Cerebellar cortex (tissue), 1 donor: ENCODE data around the gene CPNE8.
"Not testable (repeated sequence)": the region's sequence is repeated elsewhere in the genome, so short reads cannot be mapped to it uniquely, and the experiment has no call there.

Experiments used
- DNase-seq: peaks from one replicate; pipeline ENCODE4 v3.0.0-alpha.2; 2015; ENCODE audit warnings: low spot score

The CPNE8 gene

DNA sequence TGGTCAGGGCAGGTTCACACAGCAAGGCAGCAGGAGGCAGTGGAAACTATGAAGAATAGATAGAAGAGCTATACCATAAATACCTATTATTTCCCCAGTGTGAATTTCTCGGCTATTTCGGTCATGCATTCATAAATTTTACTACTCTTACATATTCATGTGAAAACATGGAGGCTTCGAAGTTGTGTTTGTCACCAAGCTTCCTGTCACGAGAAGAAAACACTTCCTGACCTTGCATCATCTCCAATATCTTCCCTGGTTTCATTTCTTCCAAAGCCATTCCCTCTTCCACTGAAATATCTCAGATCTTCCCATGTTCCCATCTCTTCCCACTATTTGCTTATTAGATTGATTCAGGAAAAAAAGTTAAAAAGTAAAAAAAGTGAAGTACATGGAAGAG is 80.4 kb downstream of the CPNE8 start:
- no peak for DNase-seq

DNA sequence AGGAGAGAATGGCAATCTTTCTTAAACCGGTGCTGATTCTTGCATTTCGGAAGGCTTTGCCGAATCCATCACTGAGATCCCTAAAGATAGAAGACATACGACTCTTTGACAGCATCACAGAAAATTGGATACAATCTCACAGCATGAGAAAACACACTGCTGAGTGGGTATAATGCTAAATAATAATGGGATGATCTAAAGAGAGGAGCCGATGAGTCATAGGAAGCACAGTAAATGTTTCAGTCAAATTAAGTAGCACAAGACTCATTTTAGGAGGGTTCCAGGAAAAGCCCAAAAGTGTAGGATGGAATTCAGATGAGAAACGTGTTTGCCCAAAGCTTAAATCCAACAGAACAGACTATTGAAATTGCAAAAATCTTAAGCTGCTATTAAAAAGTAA is 81.7 kb downstream of the CPNE8 start:
- no peak for DNase-seq

DNA sequence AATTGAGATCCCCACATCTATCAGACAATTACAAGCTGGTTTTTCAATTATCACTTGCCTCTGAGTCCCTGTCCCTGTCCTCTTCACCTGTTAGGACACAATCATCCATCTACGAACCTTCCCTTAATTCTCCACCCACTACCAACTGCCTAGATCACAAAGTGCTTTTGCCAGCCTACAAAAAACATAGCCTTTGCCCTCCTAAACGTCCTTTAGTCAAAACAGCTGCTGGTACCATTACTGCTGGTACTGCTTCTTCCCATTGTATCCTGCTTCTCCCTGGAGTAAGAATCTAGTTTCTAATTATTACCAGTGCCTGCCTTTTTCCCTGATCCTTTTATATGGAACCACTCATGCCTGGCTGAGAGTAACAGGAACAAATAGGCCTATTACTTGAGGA is 82.1 kb downstream of the CPNE8 start:
- DNase-seq, result no peak

DNA sequence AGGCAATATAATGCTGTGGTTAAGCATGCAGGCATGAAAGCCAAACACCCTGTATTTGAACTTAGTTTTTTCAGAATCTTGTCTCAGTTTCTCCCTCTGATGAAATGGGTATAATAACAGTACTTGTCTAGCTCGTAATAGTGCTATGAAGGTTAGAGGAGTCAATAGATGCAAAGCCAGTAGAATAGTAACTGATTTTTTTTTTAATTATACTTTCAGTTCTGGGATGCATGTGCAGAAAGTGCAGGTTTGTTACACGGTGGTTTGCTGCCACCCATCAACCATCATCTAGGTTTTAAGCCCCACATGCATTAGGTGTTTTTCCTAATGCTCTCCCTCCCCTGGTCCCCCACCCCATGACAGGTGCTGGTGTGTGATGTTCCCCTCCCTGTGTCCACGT is 87.4 kb downstream of the CPNE8 start:
- DNase-seq, result no peak

DNA sequence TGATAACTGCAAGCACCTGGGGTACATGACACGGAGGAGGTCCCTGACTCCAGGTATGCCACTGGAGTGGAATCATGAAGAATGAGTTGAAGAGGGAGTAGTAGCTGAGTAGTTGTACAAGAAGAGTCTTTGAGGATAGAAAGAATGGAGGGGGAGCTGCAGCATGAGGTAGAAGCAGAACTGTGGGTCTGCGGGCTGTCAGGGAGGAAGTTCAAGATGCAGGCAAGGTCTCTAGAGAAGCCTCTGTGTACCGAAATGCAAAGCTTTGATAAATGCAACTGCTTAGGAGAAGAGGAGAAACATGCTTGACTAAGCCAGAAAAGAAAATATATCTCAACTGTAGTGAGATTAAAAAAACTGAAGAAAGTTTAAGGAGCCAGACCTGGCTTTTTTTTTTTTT is 91.5 kb downstream of the CPNE8 start:
- no peak for DNase-seq

DNA sequence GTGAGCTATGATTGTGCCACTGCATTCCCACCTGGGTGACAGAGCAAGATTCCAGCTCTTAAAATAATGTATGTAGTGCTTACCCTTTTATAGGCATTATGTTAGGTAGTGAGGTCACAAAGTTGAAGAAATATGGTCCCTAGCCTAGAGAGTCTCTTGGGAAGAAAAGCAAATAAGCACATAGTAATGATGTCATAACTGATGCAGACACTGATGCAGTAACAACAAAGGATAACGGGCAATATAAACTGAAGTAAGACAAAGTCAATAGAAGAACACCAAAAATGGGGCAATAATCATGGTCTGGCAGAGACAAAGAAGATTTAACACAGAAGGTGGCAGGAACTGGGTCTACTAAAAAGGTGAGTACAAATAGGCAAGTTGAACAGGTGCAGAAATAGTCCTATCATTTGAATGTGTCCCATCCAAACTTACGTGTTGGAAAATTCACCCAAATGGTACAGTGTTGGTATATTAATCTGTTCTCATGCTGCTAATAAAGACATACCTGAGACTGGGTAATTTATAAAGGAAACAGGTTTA is 93.5 kb downstream of the CPNE8 start:
- DNase-seq, result no peak

DNA sequence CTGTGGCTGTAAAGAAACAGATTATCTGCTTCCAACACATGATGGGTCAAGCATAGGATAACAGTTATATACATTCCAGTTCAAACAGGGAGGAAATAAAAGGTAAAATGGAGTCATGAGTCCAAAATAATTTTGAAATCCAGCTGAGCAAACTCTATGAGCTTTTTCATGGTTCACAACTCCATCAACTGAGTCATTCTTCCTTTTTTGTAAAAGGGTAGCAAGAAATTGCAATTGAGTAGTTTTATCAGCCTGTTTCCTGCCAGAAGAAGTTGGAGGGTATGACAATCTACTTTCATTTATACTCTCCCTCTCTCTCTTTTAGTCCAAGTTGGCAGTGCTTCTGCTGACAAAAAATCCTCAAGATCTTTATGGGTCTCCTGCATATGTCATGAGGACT is 95.6 kb downstream of the CPNE8 start:
- DNase-seq, result no peak

DNA sequence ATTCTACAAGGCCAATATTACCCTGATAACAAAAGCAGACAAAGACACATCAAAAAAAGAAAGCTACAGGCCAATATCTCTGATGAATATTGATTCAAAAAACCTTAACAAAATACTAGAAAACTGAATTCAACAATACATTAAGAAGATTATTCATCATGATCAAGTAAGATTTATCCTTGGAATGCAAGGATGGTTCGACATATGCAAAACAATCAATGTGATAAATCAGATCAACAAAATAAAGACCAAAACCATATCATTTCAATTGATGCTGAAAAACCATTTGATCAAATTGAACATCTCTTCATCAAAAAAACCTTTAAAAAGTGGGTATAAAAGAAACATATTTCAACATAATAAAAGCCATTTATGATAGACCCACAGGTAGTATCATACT is 117.3 kb downstream of the CPNE8 start:
- DNase-seq, result no peak

DNA sequence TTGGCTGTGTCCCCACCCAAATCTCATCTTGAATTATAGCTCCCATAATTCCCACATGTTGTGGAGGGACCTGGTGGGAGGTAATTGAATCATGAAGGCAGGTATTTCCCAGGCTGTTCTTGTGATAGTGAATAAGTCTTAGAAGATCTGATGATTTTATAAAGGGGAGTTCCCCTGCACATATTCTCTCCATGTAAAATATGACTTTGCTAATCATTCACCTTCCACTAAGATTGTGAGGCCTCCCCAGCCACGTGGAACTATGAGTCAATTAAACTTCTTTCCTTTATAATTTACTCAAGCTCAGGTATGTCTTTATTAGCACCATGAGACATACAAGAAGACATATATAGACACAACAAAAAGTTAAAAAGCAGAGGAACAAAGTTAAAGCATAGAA is 120.0 kb downstream of the CPNE8 start:
- no peak for DNase-seq

DNA sequence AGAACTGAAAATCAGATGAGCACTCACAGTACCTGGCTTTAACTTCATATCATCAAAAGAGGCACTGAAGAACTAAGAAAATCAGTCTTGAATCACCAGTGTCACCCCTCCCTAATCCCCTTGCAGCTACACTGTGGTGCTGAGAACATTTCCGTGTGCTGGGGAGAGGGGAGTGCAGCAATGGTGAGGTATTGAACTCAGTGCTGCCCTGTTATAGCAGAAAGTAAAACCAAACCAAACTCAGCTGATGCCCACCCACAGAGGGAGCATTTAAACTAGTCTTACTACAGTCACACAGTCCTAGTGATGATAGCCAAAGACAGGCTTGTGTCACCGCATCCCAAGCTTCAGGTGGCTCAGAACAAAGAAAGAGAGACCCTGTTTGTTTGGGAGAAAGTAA is 122.1 kb downstream of the CPNE8 start:
- DNase-seq, result no peak

DNA sequence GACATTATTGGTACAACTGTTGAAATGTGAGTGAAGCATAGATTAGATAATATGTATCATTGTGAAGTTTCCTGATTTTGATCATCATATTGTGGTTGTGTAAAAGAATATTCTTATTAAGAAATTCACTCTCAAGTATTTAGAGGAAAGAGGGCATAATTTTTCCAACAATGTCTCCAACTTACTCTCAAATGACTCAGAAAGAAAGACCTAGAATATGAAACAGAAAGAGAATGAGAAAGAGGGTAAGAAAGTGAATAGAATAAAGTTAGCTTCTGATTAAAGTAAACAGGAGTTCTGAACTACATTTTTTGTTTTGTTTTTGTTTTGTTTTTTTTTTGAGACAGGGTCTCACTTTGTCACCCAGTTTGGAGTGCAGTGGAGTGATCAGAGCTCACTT is 123.0 kb downstream of the CPNE8 start:
- no peak for DNase-seq

DNA sequence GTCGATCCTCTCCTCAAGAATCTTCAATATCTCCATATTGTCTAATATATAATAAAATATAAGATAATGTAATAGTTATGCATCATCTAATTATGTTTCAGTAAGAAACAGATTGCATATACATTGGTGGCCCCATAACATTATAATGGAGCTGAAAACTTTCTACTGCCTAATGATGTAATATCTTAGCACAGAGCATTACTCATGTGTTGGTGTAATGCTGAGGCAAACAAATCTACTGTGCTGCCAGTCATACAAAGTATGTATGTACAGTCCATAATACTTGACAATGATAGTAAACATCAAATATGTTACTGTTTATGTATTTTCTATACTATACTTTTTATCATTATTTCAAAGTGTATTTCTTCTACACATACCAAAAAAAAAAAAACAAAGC is 128.7 kb downstream of the CPNE8 start:
- DNase-seq, result no peak

DNA sequence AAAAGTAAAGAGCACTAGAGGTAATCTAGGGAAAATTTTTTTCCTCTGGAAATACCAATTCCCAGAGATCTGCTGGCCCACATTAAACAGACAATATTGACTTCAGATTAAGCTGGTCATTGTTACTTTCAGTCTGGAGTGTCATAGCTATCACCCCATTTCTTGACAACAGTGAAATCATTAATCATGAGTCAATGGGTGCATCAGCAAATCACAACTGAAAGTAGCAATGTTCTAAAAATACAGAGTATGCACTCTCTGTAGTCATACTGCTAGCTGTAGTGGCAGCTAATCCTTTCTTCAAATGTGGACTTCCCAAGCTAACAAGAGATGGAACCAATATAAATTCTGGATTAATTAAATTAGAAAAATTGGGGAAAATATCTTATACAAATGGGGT is 129.9 kb downstream of the CPNE8 start:
- DNase-seq, result no peak

DNA sequence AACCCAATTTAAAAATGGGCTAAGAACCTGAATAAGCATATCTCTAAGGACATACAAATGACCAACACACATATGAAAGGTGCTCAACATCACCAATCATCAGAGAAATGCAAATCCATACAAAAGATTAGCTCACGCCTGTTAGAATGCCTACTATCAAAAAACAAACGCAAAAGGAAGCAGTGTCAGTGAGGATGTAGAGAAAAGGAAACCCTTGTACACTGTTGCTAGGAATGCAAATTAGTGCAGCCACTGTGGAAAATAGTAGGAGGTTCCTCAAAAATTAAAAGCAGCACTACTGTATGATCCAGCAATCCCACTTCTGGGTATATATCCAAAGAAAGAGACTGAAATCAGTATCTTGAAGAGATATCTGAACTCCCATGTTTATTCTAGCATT is 133.0 kb downstream of the CPNE8 start:
- no peak for DNase-seq

DNA sequence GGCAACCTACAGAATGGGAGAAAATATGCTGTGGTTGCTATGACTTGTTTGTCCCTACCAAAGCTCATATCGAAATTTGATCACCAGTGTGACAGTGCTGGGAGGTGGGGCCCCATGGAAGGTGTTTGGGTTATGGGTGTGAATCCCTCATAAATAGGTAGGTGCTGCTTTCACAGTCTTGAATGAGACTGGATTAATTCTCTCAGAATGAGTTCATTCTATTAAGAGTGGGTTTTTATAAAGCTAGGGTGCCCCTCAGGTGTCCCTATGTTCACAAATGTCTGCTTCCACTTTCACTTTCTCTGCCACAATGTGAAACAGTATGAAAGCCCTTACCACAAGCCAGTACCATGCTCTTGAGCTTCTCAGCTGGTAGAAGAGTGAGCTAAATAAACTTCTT is 133.5 kb downstream of the CPNE8 start:
- DNase-seq, result no peak

DNA sequence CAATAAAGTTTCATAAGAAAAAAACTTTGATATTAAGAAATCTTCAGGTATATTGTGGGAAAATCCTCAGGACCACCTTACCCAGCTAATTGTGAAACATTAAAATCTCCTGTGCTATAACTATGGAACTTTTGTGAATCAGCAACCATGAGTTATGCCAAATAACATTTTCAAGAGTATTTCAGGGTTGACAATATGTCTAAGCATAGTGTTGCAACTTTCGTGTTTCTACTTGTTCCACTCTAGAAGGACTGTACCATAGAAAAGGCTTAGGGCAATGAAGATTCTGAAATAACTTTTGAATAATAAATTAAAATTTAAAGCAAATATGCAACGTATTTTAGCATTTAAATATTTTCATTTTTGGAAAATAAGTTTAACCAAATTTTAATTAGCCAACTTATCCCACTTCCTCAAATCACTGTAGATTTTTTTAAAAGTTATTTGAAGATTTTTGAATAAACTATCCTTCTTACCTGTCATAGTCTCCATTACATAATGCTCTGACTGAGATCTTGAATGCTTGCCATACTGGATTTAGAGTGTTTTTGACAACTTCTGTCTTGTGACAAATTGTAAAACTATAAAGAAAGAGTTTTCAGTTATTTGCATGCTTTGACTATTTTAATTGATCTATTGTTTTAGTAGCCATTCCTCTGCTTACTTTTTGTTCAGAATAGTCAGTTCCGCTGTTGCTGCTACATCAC is 143.6 kb downstream of the CPNE8 start:
- no peak for DNase-seq

DNA sequence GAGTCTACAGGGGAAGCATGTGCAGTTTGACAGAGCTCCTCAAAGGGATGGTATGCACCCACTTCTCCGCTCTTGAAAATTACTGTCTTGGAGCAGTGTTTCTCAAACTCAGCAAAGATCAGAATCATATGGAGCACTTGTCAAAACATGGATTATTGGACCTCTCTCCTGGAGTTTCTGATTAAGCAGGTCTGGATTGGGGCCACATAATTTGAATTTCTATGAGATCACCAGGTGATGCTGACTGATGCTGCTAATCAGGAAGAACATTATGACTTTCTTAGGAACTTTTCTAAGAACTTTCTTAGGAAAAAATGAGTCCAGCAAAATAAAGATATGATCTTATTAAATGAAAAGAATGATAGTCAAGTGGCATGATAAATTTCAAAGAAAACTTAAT is 144.3 kb downstream of the CPNE8 start:
- no peak for DNase-seq

DNA sequence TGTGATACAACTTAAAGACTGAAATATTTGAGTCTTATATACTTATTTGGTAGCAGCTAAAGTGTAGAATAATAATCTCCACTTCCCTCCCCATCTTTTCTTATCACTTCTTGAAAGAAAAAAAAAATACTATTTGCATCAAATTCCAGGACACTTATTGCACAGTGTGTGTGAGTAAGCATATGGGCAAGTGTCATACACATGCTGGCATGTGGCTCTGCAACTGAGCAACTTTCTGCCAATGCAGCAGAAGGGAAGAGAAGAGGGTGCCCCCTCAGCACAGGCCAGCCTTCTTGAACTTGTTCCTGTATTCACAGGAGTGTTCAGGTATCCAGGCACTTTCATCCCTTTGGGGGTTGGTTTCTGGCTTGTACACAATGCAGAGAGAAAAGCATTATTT is 145.8 kb downstream of the CPNE8 start:
- DNase-seq, result no peak

DNA sequence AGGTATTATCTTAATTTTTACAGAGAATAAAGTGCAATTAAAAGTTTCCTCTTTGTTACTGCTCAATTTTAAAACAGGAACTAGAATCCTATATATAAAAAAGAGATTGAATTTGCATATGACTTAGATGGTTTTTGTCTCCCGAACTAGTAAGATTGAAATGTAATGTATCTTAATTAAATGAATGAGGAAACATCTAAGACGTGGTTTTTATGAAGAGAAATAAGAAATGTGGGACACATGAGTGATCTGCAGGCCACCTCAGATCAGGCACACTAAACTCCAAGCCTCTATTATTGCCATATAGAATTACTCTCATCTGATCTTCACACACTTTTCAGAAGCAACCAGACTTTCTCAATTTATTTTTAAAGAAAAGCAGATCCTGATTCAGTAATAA is 158.6 kb downstream of the CPNE8 start:
- DNase-seq, result no peak

DNA sequence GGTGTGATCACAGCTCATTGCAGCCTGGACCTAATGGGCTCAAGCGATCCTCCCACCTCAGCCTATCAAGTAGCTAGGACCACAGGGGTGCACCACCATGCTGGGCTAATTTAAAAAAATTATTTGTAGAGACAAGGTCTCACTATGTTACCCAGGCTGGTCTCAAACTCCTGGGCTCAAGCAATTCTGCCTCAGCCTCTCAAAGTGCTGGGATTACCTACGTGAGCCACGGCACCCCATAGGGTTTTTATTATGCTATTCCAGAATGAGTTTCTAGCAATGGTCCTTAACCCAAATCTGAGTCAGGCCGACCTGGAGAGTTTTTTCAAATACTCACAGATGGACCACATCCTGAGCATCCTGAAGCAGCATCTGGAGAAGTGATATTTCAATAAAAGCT is 159.8 kb downstream of the CPNE8 start:
- DNase-seq, result no peak

DNA sequence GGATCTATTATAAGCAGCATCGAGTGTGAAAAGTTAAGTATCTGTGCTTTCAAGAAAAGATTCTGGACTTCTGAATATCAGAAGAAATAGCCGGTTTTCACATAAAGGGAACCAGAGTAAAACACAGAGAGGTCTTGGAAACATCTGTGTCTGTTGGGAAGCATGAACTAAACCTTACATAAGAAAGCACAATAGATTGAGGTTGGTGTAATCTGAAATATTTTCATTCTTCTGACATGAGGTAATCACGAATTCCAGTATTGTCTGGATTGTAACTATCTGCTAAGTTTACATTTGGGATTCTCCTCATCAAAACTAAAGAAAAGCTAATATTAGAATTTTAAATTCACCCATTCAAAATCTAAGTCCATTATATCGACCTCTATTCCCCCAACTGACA is 161.3 kb downstream of the CPNE8 start:
- no peak for DNase-seq

DNA sequence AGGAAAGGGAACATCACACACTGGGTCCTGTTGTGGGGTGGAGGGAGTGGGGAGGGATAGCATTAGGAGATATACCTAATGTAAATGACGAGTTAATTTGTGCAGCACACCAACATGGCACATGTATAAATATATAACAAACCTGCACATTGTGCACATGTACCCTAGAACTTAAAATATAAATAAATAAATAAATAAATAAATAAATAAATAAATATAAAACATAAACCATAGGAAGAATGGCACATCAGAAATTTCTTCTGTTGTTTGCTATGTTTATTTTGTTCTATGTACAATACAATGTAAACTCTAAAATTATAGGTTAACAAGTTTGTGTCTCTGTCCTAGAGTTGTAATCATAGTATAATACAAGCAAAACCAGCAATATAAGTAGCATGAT is 162.9 kb downstream of the CPNE8 start:
- not testable (repeated sequence) for DNase-seq

DNA sequence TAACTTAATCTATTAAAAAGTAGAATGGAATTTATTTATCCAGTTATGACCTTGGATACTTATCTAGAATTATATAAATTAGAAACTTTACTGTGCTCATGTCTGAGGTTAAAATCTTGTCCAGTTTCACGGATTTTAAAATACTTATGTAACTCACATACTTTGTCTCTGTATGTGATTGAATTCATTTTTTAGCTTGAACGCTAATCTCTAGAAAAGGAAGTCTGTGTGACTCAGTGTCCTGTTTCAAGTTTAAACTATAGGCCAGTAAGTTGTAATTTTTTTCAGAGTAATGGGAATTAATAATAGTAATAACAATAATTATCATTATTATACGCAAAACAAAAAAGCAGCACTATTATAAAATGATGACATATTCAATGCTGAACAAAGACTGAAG is 168.6 kb downstream of the CPNE8 start:
- DNase-seq, result no peak

DNA sequence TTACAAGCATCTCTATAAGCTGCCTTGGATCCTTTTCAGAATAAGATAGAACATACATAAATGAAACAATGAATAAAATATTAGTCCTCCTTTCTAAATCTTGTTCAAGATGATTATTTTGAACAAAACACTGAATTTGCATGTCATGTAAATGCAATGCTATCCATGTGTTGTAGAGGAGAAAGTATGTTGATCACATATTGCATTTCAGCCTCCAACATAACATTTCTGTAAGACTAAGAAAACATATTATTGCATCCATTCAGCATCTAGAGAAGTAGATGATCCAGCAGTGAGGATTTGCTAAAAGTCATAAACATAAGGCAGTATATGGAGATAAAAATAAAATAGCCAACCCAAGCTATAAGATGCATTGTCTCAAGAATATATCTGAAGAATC is 172.6 kb downstream of the CPNE8 start:
- DNase-seq, result no peak

DNA sequence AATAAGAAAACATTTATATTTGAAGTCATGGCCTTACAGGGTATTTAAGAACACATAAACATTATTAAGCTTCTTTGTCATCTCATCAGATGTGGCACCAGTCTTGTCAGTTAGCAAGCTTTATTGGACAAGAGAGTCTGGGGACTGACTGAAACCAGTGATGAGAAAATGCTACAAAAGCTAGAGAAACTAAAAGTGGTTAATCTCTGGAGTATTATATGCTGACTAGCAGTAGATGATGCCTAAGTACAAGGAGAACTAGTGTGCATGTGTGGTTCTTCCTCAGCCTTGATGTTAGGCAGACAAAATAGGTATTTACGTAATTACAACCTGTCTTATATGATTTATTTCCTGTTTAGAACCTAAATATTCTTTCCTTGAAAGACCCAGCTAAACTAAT is 176.5 kb downstream of the CPNE8 start:
- no peak for DNase-seq
